Measurements from ENCODE around the gene RPTOR.

GRCh38 chr17:80646328-80646727, 101.7 kb downstream of the RPTOR start:
- TF ChIP-seq EZH2 (IDR thresholded peaks at IDR 0.05; ENCODE audit: insufficient read depth, low read length): no peak
- no peak for TF ChIP-seq CTCF (IDR thresholded peaks at IDR 0.05; ENCODE audit: insufficient read depth, low read depth, low read length)
